HG03135 (cell line): Measurements from ENCODE around the gene OOSP1.
"Not testable (repeated sequence)": the region's sequence is repeated elsewhere in the genome, so short reads cannot be mapped to it uniquely, and the experiment has no call there.

Source experiments
- ATAC-seq: cut with Tn5 transposase; IDR thresholded peaks from one replicate; pipeline ENCODE4 v1.9.1; 2021; ENCODE audit warnings: mild to moderate bottlenecking, moderate library complexity; ENCODE audit not compliant: unreplicated experiment

OOSP1 gene

DNA sequence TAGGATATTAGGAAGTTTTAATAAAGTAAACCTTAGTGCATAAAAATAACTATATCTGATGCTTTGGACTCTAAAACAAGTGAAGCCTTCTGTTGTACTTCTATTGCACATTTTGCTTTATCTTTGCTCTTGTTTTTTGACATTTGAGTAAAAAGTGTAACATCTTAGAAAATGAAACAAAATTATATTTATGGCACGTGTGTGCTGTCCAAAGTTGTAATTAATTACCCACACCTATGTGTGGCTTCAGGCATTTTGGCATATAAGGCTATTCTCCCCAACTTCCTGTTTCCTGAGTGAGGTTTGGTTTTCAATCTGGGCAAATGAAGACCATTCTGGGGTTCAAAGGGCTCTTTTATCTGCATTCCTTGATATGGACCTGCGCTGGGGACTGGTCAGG is at the start of gene OOSP1:
Gene OOSP1 (plus strand): TSS at position 301 of the 400 bp plus-strand sequence. CDS start 23 bp downstream, at position 324.
- no peak for ATAC-seq

- no peak for ATAC-seq
Observed at GRCh38 chr11:59891781-59892181, 46.5 kb upstream of the OOSP1 start.

GRCh38 chr11:59894616-59895015 is 43.6 kb upstream of the OOSP1 start:
- no peak for ATAC-seq

DNA sequence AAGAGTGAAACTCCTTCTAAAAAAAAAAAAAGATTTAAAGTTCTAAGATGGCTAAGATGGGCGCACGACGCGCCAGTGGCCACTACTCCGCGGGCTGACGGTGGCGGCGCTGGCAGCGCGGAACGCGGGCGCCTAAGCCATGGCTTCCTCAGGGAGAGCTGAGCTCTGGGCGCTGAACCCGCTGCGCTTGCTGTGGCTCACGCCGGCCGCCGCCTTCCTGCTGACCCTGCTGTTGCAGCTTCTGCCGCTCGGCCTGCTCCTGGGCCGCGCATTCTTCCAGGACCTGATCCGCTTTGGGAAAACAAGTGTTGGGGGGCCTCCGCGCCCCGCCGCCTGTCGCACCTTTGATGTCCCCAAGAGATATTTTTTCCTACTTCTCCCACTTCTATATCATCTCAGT is 40.2 kb upstream of the OOSP1 start:
- ATAC-seq: no peak

DNA sequence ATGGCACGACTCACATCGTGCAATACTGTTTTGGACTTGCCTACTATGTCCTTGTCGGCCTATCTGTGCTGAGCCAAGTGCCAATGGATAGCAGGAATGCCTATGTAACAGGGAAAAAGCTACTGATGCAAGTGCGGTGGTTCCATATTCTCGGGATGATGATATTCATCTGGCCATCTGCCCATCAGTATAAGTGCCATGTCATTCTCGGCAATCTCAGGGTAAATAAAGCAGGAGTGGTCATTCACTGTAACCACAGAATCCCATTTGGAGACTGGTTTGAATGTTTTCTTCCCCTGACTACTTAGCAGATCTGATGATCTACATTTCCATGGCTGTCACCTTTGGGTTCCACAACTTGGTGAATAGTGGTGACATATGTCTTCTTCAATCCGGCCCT is 39.6 kb upstream of the OOSP1 start:
- no peak for ATAC-seq

DNA sequence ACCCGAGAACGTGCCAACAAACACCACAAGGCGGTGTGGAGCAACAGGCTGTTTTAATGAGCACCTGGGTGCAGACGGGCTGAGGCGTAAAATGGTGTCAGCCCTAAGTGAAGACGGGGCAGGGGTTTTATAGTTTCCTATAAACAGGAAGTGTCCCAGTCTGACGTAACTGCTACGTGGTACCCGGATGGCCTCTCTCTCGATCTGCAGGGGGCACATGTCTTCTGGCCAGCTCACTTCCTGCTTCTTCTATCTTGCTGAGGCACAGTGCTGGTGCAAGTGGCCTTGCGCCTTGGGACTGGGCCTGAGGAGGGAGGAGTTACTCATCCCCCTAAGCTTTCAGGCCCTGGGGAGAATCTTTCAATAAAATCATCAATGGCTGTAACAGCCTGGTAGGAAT is 38.7 kb upstream of the OOSP1 start:
- ATAC-seq: no peak

GRCh38 chr11:59900366-59901126 is 37.7 kb upstream of the OOSP1 start:
- no peak for ATAC-seq

DNA sequence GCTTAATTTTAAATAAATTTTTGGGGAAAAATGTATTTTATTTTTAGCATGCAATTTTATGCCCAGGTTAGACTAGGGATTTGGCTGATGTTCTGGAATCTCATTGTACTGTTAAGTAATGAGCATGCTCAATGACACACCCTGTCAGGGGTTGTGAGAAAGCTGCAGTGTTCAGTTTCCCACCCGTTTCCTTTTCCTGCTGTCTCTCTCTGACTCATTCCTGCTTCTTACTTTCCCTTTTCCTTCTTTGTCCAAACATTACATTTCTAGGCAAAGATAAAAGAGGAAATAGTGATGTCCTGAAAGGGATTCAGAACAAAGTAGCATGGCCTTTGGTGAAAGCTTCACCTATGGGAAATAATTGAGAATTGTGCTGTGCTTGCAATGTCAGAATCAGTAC is 36.9 kb upstream of the OOSP1 start:
- ATAC-seq: no peak

GRCh38 chr11:59903569-59903968 is 34.7 kb upstream of the OOSP1 start:
- not testable (repeated sequence) for ATAC-seq

GRCh38 chr11:59918480-59918879 is 19.8 kb upstream of the OOSP1 start:
- ATAC-seq: no peak

- no peak for ATAC-seq
Observed at GRCh38 chr11:59918987-59919589, 19.1 kb upstream of the OOSP1 start.

- no peak for ATAC-seq
Observed at GRCh38 chr11:59923813-59924212, 14.4 kb upstream of the OOSP1 start.

GRCh38 chr11:59931688-59932087 is 6.5 kb upstream of the OOSP1 start:
- no peak for ATAC-seq

- ATAC-seq: no peak
Observed at GRCh38 chr11:59938718-59939117, 486 bp downstream of the OOSP1 start.

GRCh38 chr11:59939482-59939881 is 1.2 kb downstream of the OOSP1 start:
- ATAC-seq: no peak

- no peak for ATAC-seq
Observed at GRCh38 chr11:59941091-59941490, 2.9 kb downstream of the OOSP1 start.

GRCh38 chr11:59943997-59944714 is 5.9 kb downstream of the OOSP1 start:
- no peak for ATAC-seq

- ATAC-seq: no peak
Observed at GRCh38 chr11:59944720-59945119, 6.5 kb downstream of the OOSP1 start.

- no peak for ATAC-seq
Observed at GRCh38 chr11:59953463-59954218, 15.4 kb downstream of the OOSP1 start.

- ATAC-seq: no peak
Observed at GRCh38 chr11:59954219-59954847, 16.1 kb downstream of the OOSP1 start.

- ATAC-seq: no peak
Observed at GRCh38 chr11:59957094-59957493, 18.9 kb downstream of the OOSP1 start.
